Prostate gland (tissue), 2 donors: Measurements from ENCODE around the gene CACNA1F. TPM values are rescaled to one million over a fixed set of nuclear protein-coding genes. Genes with fewer than 3 reads are reported as not detected.

Experiments used
- DNase-seq: peaks from one replicate; pipeline ENCODE4 v3.0.0-alpha.2; 2019; ENCODE audit warnings: low spot score
- H3K27ac ChIP-seq, 2 donors: fragments of 200-600 bp; sonication (generic); 2 replicates each; pipeline ENCODE4 v1.5.1; 2017 to 2019
- H3K27me3 ChIP-seq: fragments of 200-600 bp; sonication (generic); replicated peaks from 2 replicates; pipeline ENCODE4 v1.5.1; 2019; ENCODE audit not compliant: insufficient read depth
- H3K36me3 ChIP-seq, 2 donors: fragments of 200-600 bp; sonication (generic); 1 replicate in 1 of 2; 2 replicates in 1 of 2; pipeline versions ENCODE4 v1.5.1 to v1.8.1; 2017 to 2019
- H3K4me1 ChIP-seq: fragments of 200-600 bp; sonication (generic); replicated peaks from 2 replicates; pipeline ENCODE4 v1.5.1; 2019
- H3K4me3 ChIP-seq, 2 donors: fragments of 200-600 bp; sonication (generic); 2 replicates each; pipeline ENCODE4 v1.5.1; 2017 to 2019
- H3K9me3 ChIP-seq: fragments of 200-600 bp; sonication (generic); 2 replicates; pipeline ENCODE4 v1.5.1; 2017
- POLR2A ChIP-seq: fragments of 450-650 bp; IDR thresholded peaks from one replicate; pipeline ENCODE4 v1.6.1; 2016; ENCODE audit warnings: antibody characterized with exemption, mild to moderate bottlenecking
- POLR2AphosphoS5 ChIP-seq: sonication (generic); formaldehyde crosslinking; IDR thresholded peaks from one replicate; pipeline ENCODE4 v1.6.1; 2017; ENCODE audit warnings: antibody characterized with exemption
- WGBS: methylation state at CpG from one replicate; pipeline ENCODE4 v1.1.5; 2018; 5-methylcytosine and 5-hydroxymethylcytosine counted together
- intact Hi-C: fragments of 100-400 bp; cut with DNase I; formaldehyde crosslinking; loops from one replicate; pipeline ENCODE4 v1.14.2; 2022
- total RNA-seq, 2 donors: library from RNA; depleted of rRNA; stranded (reverse); fragments of >200 nt; gene quantifications; one replicate each; pipeline ENCODE4 v1.1.0, GENCODE V29; 2016
- TF ChIP-seq, protein P1 (sequence below), 4 experiments: fragments of 200-600 bp in 2 of 4; fragments of 450-650 bp in 2 of 4; sonication (generic) in 2 of 4; IDR thresholded peaks; 1 replicate in 3 of 4; 2 replicates in 1 of 4; pipeline ENCODE4 v1.5.1; 2016 to 2019; ENCODE audit warnings: antibody characterized with exemption in 4 of 4, mild to moderate bottlenecking in 2 of 4, moderate library complexity in 2 of 4

Gene CACNA1F
- total RNA-seq, 2 donors from 2014 or later = 0.17 TPM; not detected in 1

DNA sequence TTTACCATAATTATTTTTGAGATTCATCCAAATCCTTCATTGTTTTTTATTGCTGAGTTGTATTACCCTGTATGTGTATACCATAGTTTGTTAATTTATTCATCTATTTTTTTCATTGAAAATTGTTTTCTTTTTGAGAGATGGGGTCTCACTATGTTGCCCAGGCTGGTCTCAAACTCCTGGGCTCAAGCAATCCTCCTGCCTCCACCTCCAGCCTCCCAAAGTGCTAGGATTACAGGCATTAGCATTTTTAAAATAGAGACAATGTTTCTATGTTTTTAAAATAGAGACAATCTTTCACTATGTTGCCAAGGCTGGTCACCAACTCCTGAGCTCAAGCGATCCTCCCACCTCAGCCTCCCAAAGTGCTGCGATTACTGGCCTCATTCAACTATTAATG lies 72.2 kb downstream of the CACNA1F start:
- H3K27ac ChIP-seq = no peak overlapping the region
- no peak overlapping the region for H3K4me3 ChIP-seq
- TF ChIP-seq, protein P1, sequence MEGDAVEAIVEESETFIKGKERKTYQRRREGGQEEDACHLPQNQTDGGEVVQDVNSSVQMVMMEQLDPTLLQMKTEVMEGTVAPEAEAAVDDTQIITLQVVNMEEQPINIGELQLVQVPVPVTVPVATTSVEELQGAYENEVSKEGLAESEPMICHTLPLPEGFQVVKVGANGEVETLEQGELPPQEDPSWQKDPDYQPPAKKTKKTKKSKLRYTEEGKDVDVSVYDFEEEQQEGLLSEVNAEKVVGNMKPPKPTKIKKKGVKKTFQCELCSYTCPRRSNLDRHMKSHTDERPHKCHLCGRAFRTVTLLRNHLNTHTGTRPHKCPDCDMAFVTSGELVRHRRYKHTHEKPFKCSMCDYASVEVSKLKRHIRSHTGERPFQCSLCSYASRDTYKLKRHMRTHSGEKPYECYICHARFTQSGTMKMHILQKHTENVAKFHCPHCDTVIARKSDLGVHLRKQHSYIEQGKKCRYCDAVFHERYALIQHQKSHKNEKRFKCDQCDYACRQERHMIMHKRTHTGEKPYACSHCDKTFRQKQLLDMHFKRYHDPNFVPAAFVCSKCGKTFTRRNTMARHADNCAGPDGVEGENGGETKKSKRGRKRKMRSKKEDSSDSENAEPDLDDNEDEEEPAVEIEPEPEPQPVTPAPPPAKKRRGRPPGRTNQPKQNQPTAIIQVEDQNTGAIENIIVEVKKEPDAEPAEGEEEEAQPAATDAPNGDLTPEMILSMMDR (IDR thresholded peaks at IDR 0.05) = no peak
- TF ChIP-seq POLR2A = no peak
- no peak for TF ChIP-seq POLR2AphosphoS5
- H3K36me3 ChIP-seq = no peaks in the 10 kb centered on the region
- intact Hi-C loops = no loop called here
- 100% methylated on average over 2 of the region's 2 CpGs for WGBS
- H3K4me1 ChIP-seq = no peaks in the 10 kb centered on the region
- no peaks in the 10 kb centered on the region for H3K9me3 ChIP-seq
- no peak for DNase-seq
- H3K27me3 ChIP-seq = no peaks in the 10 kb centered on the region

DNA sequence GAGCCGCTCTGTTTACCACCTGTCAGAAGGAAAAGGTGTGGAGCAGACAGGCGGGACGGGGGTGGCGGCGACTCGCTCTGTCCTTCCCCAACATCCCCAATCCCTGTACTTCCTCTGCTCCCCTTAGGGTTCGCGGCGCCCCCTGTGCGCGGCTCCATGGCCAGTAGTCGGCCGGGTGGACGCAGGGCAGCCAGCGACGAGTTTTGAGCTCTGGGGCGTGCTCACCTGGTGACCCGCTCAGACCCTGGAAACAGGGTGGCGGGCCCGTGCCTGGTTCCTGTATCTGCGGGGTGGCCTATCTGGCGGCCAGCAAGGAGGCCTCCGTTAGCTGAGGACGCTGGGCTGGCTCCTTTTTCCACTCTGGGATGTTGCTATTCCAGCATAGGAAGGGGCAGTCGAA lies 75.9 kb downstream of the CACNA1F start:
- DNase-seq = no peak
- Histone ChIP-seq H3K4me1 (no peaks in the 10 kb centered on the region), H3K27me3 (no peaks in the 10 kb centered on the region), H3K9me3 (no peaks in the 10 kb centered on the region), H3K36me3 (no peaks in the 10 kb centered on the region), H3K27ac (no peak overlapping the region), H3K4me3 (no peak overlapping the region)
- 86% methylated on average over 13 of the region's 25 CpGs for WGBS
- TF ChIP-seq POLR2AphosphoS5 (no peak), POLR2A (no peak)
- TF ChIP-seq, protein P1 (IDR thresholded peaks at IDR 0.05) = no peak
- intact Hi-C loops = no loop called here

DNA sequence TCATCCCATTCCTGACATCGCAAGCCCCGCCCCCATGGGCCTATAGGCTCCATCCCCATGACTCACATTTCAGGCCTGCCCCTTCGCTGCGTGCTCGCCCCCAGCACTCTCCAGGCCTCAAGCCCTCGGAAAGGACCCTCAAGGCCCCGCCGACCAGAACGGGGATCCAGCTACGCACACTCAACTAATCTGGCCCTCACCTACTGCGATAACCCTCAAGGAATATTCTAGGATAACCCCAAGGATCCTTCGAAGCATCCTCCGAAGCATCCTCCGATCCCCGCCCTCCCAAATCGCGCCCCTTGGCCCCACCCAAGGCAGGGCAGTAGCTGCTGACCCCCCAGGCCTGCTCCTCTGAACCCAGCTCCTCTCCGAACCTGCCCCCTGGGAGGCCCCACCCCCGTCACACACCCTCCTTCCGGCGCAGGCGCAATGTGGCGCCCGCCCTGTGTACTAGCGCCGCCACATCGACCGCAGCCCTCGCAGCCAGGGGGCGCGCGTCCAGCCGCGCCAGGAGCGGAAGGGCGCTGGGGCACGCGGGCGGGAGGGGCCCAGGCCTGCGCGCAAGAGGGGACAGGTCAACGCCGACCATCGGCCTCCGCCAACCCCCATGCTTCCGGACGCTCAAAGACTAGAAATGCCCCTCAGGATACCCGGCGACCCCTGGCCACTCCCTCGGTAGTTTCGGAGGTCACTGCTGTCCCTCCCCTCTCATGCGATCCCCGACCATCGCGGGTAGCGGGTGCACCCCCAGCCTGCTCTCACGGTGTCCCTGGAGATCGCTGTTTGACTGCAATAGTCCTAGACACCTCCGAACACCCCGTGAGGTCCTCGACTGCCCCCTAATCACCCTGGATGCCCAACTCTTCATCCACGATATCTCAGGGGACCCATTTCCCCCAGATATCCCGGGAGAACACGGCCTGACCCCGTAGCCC lies 77.0 kb downstream of the CACNA1F start:
- H3K36me3 ChIP-seq = no peaks in the 10 kb centered on the region
- no peaks in the 10 kb centered on the region for H3K9me3 ChIP-seq
- peak; percentile 45 for TF ChIP-seq POLR2A
- TF ChIP-seq, protein P1 (IDR thresholded peaks at IDR 0.05) = peak; percentile 59 to 94 (median 86)
- TF ChIP-seq POLR2AphosphoS5 = peak; percentile 63
- H3K4me1 ChIP-seq = no peaks in the 10 kb centered on the region
- WGBS = 4% methylated on average over 59 of the region's 65 CpGs
- H3K27ac ChIP-seq = peak overlapping the region; percentile 91
- H3K4me3 ChIP-seq = peak overlapping the region; percentile 39 to 40
- peak; percentile 81 for DNase-seq
- intact Hi-C loops = no loop called here
- H3K27me3 ChIP-seq = no peaks in the 10 kb centered on the region

DNA sequence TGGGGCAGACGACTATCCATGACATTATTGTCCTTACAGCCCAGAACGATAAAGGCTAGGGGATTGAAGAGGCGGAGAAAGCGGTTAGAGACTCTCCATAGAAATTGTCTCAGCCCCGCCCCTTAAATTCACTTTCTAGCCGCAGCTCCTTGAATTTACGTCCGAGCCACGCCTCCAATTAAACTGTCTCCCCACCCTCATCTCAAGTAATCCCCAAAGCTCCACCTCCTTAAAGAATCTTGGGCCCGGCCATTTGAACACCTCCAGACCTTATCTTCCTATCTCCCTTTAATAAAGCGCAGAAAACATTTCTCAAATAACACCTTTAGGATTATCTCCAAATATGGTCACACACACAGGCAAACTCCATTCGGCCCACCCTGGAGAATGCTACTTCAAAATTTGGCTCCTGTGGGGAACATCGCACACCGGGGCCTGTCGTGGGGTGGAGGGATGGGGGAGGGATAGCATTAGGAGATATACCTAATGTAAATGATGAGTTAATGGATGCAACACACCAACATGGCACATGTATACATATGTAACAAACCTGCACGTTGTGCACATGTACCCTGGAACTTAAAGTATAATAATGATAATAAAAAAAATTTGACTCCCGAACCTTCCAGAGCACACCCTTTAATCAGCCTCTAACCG lies 77.8 kb downstream of the CACNA1F start:
- H3K4me3 ChIP-seq = peak overlapping the region; percentile 39 to 40
- H3K27me3 ChIP-seq = no peaks in the 10 kb centered on the region
- DNase-seq = peak; percentile 36
- H3K36me3 ChIP-seq = no peaks in the 10 kb centered on the region
- WGBS = 1% methylated on average over 18 of the region's 18 CpGs
- no peaks in the 10 kb centered on the region for H3K4me1 ChIP-seq
- intact Hi-C loops = no loop called here
- H3K9me3 ChIP-seq = no peaks in the 10 kb centered on the region
- TF ChIP-seq, protein P1 (IDR thresholded peaks at IDR 0.05) = no peak
- peak; percentile 32 for TF ChIP-seq POLR2A
- TF ChIP-seq POLR2AphosphoS5 = peak; percentile 43
- peak overlapping the region; percentile 91 for H3K27ac ChIP-seq

Other genes with a start within 250 kb of the CACNA1F start
- gene GRIPAP1, start 231.1 kb downstream of the CACNA1F start, total RNA-seq = 10 to 100 TPM; 26.9 to 62.4 TPM
- 10 to 100 TPM; 44.6 to 88.4 TPM for gene TFE3, start 190.0 kb downstream of the CACNA1F start, total RNA-seq
- 10 to 100 TPM; 12.3 to 15.0 TPM for gene CCDC120, start 174.3 kb downstream of the CACNA1F start, total RNA-seq
- 10 to 100 TPM; 13.9 to 42.9 TPM for gene PRAF2, start 159.3 kb downstream of the CACNA1F start, total RNA-seq
- gene WDR45, start 153.5 kb downstream of the CACNA1F start, total RNA-seq = 10 to 100 TPM; 67.8 to 93.6 TPM
- 10 to 100 TPM; 21.2 to 28.7 TPM for gene GPKOW, start 109.6 kb downstream of the CACNA1F start, total RNA-seq
- gene MAGIX, start 70.6 kb downstream of the CACNA1F start, total RNA-seq = 10 to 100 TPM; 16.0 to 16.6 TPM
- 10 to 100 TPM; 24.3 to 34.7 TPM for gene PLP2, start 61.4 kb downstream of the CACNA1F start, total RNA-seq
- 10 to 100 TPM; 17.4 to 20.5 TPM for gene PRICKLE3, start 47.0 kb downstream of the CACNA1F start, total RNA-seq
- 1 to 10 TPM in 1 of 2 donors, under 1 TPM in 1; 0.55 to 5.2 TPM for gene SYP, start 33.1 kb downstream of the CACNA1F start, total RNA-seq
- 10 to 100 TPM; 21.8 to 25.0 TPM for gene CCDC22, start 2.1 kb upstream of the CACNA1F start, total RNA-seq
- 1 to 10 TPM in 1 of 2 donors, under 1 TPM in 1; 0.36 to 1.4 TPM for gene FOXP3, start 31.4 kb upstream of the CACNA1F start, total RNA-seq
- gene PPP1R3F, start 36.5 kb upstream of the CACNA1F start, total RNA-seq = 10 to 100 TPM in 1 of 2 donors, 1 to 10 TPM in 1; 3.9 to 24.9 TPM
- not detected for gene GAGE10, start 70.3 kb upstream of the CACNA1F start, total RNA-seq
- gene GAGE12J, start 88.7 kb upstream of the CACNA1F start, total RNA-seq = not detected
- gene GAGE13, start 98.2 kb upstream of the CACNA1F start, total RNA-seq = not detected